HepG2 (cell line): ENCODE data around the gene CPNE8. TPM values are rescaled to one million over a fixed set of nuclear protein-coding genes. Genes with fewer than 3 reads are reported as not detected.

Experiments
- ATAC-seq: fragments of 200-7000 bp; cut with Tn5 transposase; 3 replicates; pipeline ENCODE4 v1.9.1; 2020; ENCODE audit warnings: mild to moderate bottlenecking, moderate library complexity
- BruUV-seq: library from RNA; stranded (reverse); fragments of 400-500 nt; replicated peaks from 2 replicates; lab custom pipeline; 2021; lab: Mats Ljungman, UMichigan
- CTCF ChIA-PET: fragments of 300-600 bp; formaldehyde crosslinking; extraction: SDS; loops from one replicate; lab custom pipeline; 2021; ENCODE audit warnings: low total read pairs, inconsistent platforms, low intra/inter-chr PET ratio; lab: Yijun Ruan, JAX
- POLR2A ChIA-PET: fragments of 350-600 bp; sonication (Branson Sonifier 250); formaldehyde crosslinking; loops from one replicate; lab custom pipeline; 2020; ENCODE audit warnings: antibody characterized with exemption, inconsistent platforms; lab: Yijun Ruan, JAX
- DNase-seq: peaks from one replicate; pipeline ENCODE4 v3.0.0-alpha.2; 2015; ENCODE audit warnings: low spot score
- FAIRE-seq: peaks from 3 replicates; lab custom pipeline; 2011; peaks lifted over from hg19 to GRCh38; lab: Jason Lieb, UNC
- H2AFZ ChIP-seq: one replicate; pipeline ENCODE4 v1.6.1; 2011; ENCODE audit warnings: low read length, inconsistent platforms
- H3K27ac ChIP-seq: fragments of 300-600 bp; 3 replicates; pipeline ENCODE4 v1.8.0; 2011; ENCODE audit warnings: mixed run types, mild to moderate bottlenecking, mixed read lengths, low read length, inconsistent platforms; ENCODE audit not compliant: insufficient read depth; ENCODE audit errors: extremely low read length
- H3K27me3 ChIP-seq, 2 experiments: fragments of 200-600 bp in 1 of 2; 2 replicates in 1 of 2; 3 replicates in 1 of 2; pipeline versions ENCODE4 v1.6.0 to v1.8.0; 2011; ENCODE audit warnings: low read length in 2 of 2, mild to moderate bottlenecking in 2 of 2, moderate library complexity in 2 of 2, inconsistent platforms in 1 of 2; ENCODE audit not compliant: insufficient read depth in 2 of 2, control insufficient read depth in 1 of 2
- H3K36me3 ChIP-seq, 2 experiments: fragments of 200-600 bp in 1 of 2; replicated peaks in 1 of 2; 2 replicates in 1 of 2; 3 replicates in 1 of 2; pipeline versions ENCODE4 v1.5.1 to v1.8.0; 2011; ENCODE audit warnings: low read length in 2 of 2, inconsistent platforms in 1 of 2; ENCODE audit not compliant: insufficient read depth in 2 of 2, control insufficient read depth in 1 of 2
- H3K4me1 ChIP-seq: 2 replicates; pipeline ENCODE4 v1.5.1; 2012; ENCODE audit warnings: low read length, inconsistent platforms; ENCODE audit not compliant: insufficient read depth
- H3K4me2 ChIP-seq: 2 replicates; pipeline ENCODE4 v1.6.0; 2011; ENCODE audit warnings: low read depth, low read length, inconsistent platforms
- H3K4me3 ChIP-seq, 3 experiments: fragments of 200-600 bp in 1 of 3; sonication (generic), shearing (Covaris generic) in 1 of 3; replicated peaks in 1 of 3; 2 replicates each; pipeline ENCODE4 v1.5.1; 2011 to 2016; ENCODE audit warnings: low read length in 3 of 3, inconsistent platforms in 2 of 3, low read depth in 2 of 3, mild to moderate bottlenecking in 2 of 3, control low read depth in 1 of 3, mixed read lengths in 1 of 3; ENCODE audit not compliant: insufficient read depth in 1 of 3
- H3K79me2 ChIP-seq: one replicate; pipeline ENCODE4 v1.6.1; 2011; ENCODE audit warnings: low read length, inconsistent platforms; ENCODE audit not compliant: insufficient read depth
- H3K9ac ChIP-seq: 2 replicates; pipeline ENCODE4 v1.6.0; 2011; ENCODE audit warnings: mild to moderate bottlenecking, low read depth, low read length, inconsistent platforms; ENCODE audit not compliant: insufficient read depth
- H3K9me3 ChIP-seq: 2 replicates; pipeline ENCODE4 v1.5.1; 2012; ENCODE audit warnings: mild to moderate bottlenecking, low read length
- H4K20me1 ChIP-seq: 2 replicates; pipeline ENCODE4 v1.6.0; 2011; ENCODE audit warnings: inconsistent platforms, mild to moderate bottlenecking, low read length, moderate library complexity; ENCODE audit not compliant: insufficient read depth
- ATRX ChIP-seq: sonication (generic); formaldehyde crosslinking; IDR thresholded peaks from 2 replicates; pipeline ENCODE4 v1.4.0; 2020; ENCODE audit warnings: missing genetic modification reagents, borderline replicate concordance
- CCDC6 ChIP-seq: sonication (generic); formaldehyde crosslinking; IDR thresholded peaks from 2 replicates; pipeline ENCODE4 v1.8.1; 2022; ENCODE audit warnings: mild to moderate bottlenecking, missing genetic modification reagents, moderate library complexity
- DNMT1 ChIP-seq: sonication (generic); formaldehyde crosslinking; IDR thresholded peaks from 2 replicates; pipeline ENCODE4 v1.5.1; 2020; ENCODE audit warnings: mild to moderate bottlenecking, missing genetic modification reagents
- JARID2 ChIP-seq: sonication (generic); formaldehyde crosslinking; IDR thresholded peaks from 2 replicates; pipeline ENCODE4 v1.8.1; 2023; ENCODE audit warnings: missing genetic modification reagents, inconsistent platforms; ENCODE audit not compliant: insufficient replicate concordance
- MEIS1 ChIP-seq: sonication (generic); formaldehyde crosslinking; IDR thresholded peaks from 2 replicates; pipeline ENCODE4 v1.9.0; 2021; ENCODE audit warnings: mild to moderate bottlenecking, missing genetic modification reagents, moderate library complexity, borderline replicate concordance
- SCMH1 ChIP-seq: sonication (generic); formaldehyde crosslinking; IDR thresholded peaks from 2 replicates; pipeline ENCODE4 v1.9.0; 2021; ENCODE audit warnings: missing genetic modification reagents, mild to moderate bottlenecking, borderline replicate concordance
- TFE3 ChIP-seq: IDR thresholded peaks from 2 replicates; pipeline ENCODE4 v1.6.1; 2016
- ZFYVE20 ChIP-seq: sonication (generic); formaldehyde crosslinking; IDR thresholded peaks from 2 replicates; pipeline ENCODE4 v1.8.0; 2023; ENCODE audit warnings: low read depth, mild to moderate bottlenecking, moderate library complexity, missing genetic modification reagents, borderline replicate concordance
- ZMAT3 ChIP-seq: sonication (generic); formaldehyde crosslinking; conservative IDR thresholded peaks from 2 replicates; pipeline ENCODE4 v1.7.0; 2021; ENCODE audit warnings: missing genetic modification reagents
- ZNF142 ChIP-seq: sonication (generic); formaldehyde crosslinking; IDR thresholded peaks from 2 replicates; pipeline ENCODE4 v1.4.0; 2020; ENCODE audit warnings: missing genetic modification reagents
- ZNF326 ChIP-seq: sonication (generic); formaldehyde crosslinking; IDR thresholded peaks from 2 replicates; pipeline ENCODE4 v1.4.0; 2020; ENCODE audit warnings: missing genetic modification reagents, borderline replicate concordance
- ZNF672 ChIP-seq: sonication (generic); formaldehyde crosslinking; IDR thresholded peaks from 2 replicates; pipeline ENCODE4 v1.8.1; 2022; ENCODE audit warnings: missing genetic modification reagents
- ZNF800 ChIP-seq: sonication (generic); formaldehyde crosslinking; IDR thresholded peaks from 2 replicates; pipeline ENCODE4 v1.4.0; 2020; ENCODE audit warnings: missing genetic modification reagents
- ZNF879 ChIP-seq: sonication (generic); formaldehyde crosslinking; IDR thresholded peaks from 2 replicates; pipeline ENCODE4 v1.8.1; 2023; ENCODE audit warnings: missing genetic modification reagents
- ZSCAN12 ChIP-seq: sonication (generic); formaldehyde crosslinking; IDR thresholded peaks from 2 replicates; pipeline ENCODE4 v1.9.0; 2021; ENCODE audit warnings: mild to moderate bottlenecking, missing genetic modification reagents
- WGBS: methylation state at CpG from one replicate; pipeline ENCODE4 v1.1.6; 2017; ENCODE audit warnings: low lambda C conversion rate; 5-methylcytosine and 5-hydroxymethylcytosine counted together
- in situ Hi-C: cut with HindIII; loops from 2 replicates; pipeline ENCODE4 v1.10.0; 2017; ENCODE audit warnings: low pct_unique_long_range_greater_than_20kb; ENCODE audit not compliant: extremely low pct_ligation_motif_present
- intact Hi-C: fragments of 100-400 bp; cut with micrococcal nuclease; formaldehyde crosslinking; loops from one replicate; pipeline ENCODE4 v1.10.0; 2022; ENCODE audit not compliant: unreplicated experiment
- polyA plus RNA-seq, 8 experiments: library from polyadenylated mRNA; depleted of rRNA in 3 of 8; stranded (reverse) in 7 of 8; unstranded in 1 of 8; fragments of >200 nt; fragmentation: Illumina TruSeq in 4 of 8; extraction: Trizol in 4 of 8; gene quantifications; 2 replicates each; pipeline versions ENCODE4 v1.2.1 to v1.2.3, GENCODE V29; 2011 to 2016; ENCODE audit warnings: low read depth in 4 of 8, missing spikeins in 1 of 8, mixed read lengths in 1 of 8; ENCODE audit not compliant: insufficient read depth in 1 of 8
- total RNA-seq, 5 experiments: library from RNA; depleted of rRNA; stranded (reverse); fragments of >200 nt; fragmentation: Illumina TruSeq; extraction: Trizol; gene quantifications; 2 replicates each; pipeline ENCODE4 v1.2.3, GENCODE V29; 2016; ENCODE audit warnings: low read depth in 1 of 5

The CPNE8 gene
- total and polyA plus RNA-seq, 2 of the 13 experiments (the other 11 are each of a cell fraction or from before 2014, with no cell fraction given): 2.4 to 2.7 TPM

GRCh38 chr12:38759621-38760020 lies 145.8 kb downstream of the CPNE8 start (continued):
- TF ChIP-seq ZFYVE20 (CRISPR knock-in tag) (no peak), TFE3 (no peak), DNMT1 (CRISPR knock-in tag) (no peak), CCDC6 (CRISPR knock-in tag) (no peak), MEIS1 (CRISPR knock-in tag) (no peak), ZNF879 (CRISPR knock-in tag) (no peak)

- Histone ChIP-seq H4K20me1 (no peaks in the 10 kb centered on the region), H3K9ac (no peak overlapping the region), H3K4me3 (no peak overlapping the region), H2AFZ (no peak overlapping the region), H3K79me2 (no peaks in the 10 kb centered on the region), H3K4me2 (no peak overlapping the region), H3K27me3 (no peaks in the 10 kb centered on the region), H3K9me3 (no peaks in the 10 kb centered on the region), H3K4me1 (no peaks in the 10 kb centered on the region), H3K36me3 (no peaks in the 10 kb centered on the region), H3K27ac (no peak overlapping the region)
- in situ Hi-C loops: no loop called here
- DNase-seq: no peak
- intact Hi-C loops: no loop called here
- BruUV-seq: no TSS peak
- FAIRE-seq: no peak
- ChIA-PET CTCF (no interaction called here), POLR2A (no interaction called here)
- 44% methylated on average over 2 of the region's 2 CpGs for WGBS
- no peak for ATAC-seq
- TF ChIP-seq ZNF672 (CRISPR knock-in tag): no peak
- no peak for TF ChIP-seq ATRX (CRISPR knock-in tag)
- TF ChIP-seq ZNF326 (CRISPR knock-in tag): no peak
- no peak for TF ChIP-seq ZMAT3
- no peak for TF ChIP-seq SCMH1 (CRISPR knock-in tag)
- TF ChIP-seq ZNF142: no peak
- TF ChIP-seq ZNF800 (CRISPR knock-in tag): no peak
- TF ChIP-seq JARID2 (CRISPR knock-in tag): no peak
- no peak for TF ChIP-seq ZSCAN12
Measured at GRCh38 chr12:38746744-38747143, 158.6 kb downstream of the CPNE8 start.
